GM19452 (cell line): Measurements from ENCODE around the gene FBRSL1.

Experiments used
- ATAC-seq: cut with Tn5 transposase; IDR thresholded peaks from one replicate; pipeline ENCODE4 v1.9.1; 2021; ENCODE audit not compliant: unreplicated experiment

Gene FBRSL1

GRCh38 chr12:132554845-132555630 is 65.1 kb downstream of the FBRSL1 start:
- ATAC-seq: no peak

GRCh38 chr12:132555686-132556085 is 65.7 kb downstream of the FBRSL1 start:
- ATAC-seq: no peak

GRCh38 chr12:132556216-132556615 is 66.3 kb downstream of the FBRSL1 start:
- no peak for ATAC-seq

- no peak for ATAC-seq
Observed at GRCh38 chr12:132556801-132557200, 66.8 kb downstream of the FBRSL1 start.

GRCh38 chr12:132557291-132558015 is 67.5 kb downstream of the FBRSL1 start:
- ATAC-seq: no peak

- ATAC-seq: no peak
Observed at GRCh38 chr12:132558042-132558856, 68.3 kb downstream of the FBRSL1 start.

GRCh38 chr12:132558861-132559623 is 69.1 kb downstream of the FBRSL1 start:
- no peak for ATAC-seq

- no peak for ATAC-seq
Observed at GRCh38 chr12:132559652-132560363, 69.9 kb downstream of the FBRSL1 start.

GRCh38 chr12:132560364-132560613 is 70.3 kb downstream of the FBRSL1 start:
- no peak for ATAC-seq

- ATAC-seq: no peak
Observed at GRCh38 chr12:132560614-132561426, 70.9 kb downstream of the FBRSL1 start.
